Measurements from ENCODE around the gene DSCAM.

The DSCAM gene

DNA sequence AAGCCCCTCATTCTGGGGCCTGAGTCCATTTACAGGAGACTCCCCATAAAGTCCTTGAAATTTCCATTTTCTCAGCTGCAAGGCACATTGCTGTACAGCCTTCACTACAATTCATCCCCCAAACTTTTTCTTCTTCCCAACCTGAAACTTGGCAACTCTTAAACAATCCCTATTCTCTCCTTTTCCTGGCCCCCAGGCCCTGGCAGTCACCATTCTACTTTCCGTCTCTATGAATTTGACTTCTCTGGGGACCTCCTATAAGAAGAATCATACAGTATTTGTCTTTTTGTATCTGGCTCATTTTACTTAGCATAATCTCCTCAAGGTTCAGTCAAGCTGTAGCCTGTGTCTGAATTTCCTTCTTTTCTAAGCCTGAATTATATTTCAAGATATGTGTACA, 646.8 kb downstream of the DSCAM start:
- TF ChIP-seq, protein P1, sequence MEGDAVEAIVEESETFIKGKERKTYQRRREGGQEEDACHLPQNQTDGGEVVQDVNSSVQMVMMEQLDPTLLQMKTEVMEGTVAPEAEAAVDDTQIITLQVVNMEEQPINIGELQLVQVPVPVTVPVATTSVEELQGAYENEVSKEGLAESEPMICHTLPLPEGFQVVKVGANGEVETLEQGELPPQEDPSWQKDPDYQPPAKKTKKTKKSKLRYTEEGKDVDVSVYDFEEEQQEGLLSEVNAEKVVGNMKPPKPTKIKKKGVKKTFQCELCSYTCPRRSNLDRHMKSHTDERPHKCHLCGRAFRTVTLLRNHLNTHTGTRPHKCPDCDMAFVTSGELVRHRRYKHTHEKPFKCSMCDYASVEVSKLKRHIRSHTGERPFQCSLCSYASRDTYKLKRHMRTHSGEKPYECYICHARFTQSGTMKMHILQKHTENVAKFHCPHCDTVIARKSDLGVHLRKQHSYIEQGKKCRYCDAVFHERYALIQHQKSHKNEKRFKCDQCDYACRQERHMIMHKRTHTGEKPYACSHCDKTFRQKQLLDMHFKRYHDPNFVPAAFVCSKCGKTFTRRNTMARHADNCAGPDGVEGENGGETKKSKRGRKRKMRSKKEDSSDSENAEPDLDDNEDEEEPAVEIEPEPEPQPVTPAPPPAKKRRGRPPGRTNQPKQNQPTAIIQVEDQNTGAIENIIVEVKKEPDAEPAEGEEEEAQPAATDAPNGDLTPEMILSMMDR (IDR thresholded peaks at IDR 0.05; ENCODE audit: low read depth, low read length, missing control alignments), result no peak
- DNase-seq (ENCODE audit: extremely low read depth, low read depth), result no peak
- H3K4me3 ChIP-seq (replicated peaks; ENCODE audit: low read depth, low read length), result no peak overlapping the region

DNA sequence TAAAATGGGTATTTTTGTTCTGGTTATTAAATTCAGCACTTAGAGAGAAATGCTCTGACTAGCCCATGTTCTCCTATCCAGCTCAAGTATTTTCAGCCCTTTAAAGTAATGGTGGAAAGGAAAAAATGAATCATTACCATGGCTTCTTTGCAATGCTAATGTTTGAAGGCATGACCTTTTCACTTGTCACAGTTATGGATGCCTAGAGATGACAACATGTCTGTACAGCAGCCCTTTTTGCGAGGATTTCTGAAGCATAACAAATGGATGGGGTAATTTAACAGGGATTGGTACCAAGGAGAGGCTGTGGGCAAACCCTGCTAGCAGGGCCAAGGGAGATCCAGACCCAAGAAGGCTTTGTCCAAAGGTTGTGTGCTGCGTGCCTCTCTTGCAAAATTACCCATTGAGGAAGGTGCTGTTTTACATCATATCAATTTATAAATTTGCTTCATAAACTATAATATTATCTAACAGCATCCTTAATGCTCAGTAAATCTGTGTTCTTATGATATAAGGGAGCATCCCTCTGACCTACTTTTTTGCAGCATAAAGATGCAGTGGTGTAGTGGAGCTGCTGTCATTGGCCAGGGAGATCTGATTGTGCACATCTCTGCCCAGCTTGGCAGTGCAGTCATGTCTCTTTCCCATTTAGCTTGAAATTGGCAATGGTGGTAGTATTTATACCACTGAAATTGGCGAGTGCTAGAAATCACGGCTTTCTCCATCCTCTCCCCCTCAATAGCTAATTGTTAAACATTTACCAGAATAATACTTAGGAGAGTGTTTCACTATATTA, 652.6 kb downstream of the DSCAM start:
- no peak overlapping the region for H3K4me3 ChIP-seq (replicated peaks; ENCODE audit: low read depth, low read length)
- TF ChIP-seq, protein P1 (IDR thresholded peaks at IDR 0.05; ENCODE audit: low read depth, low read length, missing control alignments), result no peak
- no peak for DNase-seq (ENCODE audit: extremely low read depth, low read depth)

DNA sequence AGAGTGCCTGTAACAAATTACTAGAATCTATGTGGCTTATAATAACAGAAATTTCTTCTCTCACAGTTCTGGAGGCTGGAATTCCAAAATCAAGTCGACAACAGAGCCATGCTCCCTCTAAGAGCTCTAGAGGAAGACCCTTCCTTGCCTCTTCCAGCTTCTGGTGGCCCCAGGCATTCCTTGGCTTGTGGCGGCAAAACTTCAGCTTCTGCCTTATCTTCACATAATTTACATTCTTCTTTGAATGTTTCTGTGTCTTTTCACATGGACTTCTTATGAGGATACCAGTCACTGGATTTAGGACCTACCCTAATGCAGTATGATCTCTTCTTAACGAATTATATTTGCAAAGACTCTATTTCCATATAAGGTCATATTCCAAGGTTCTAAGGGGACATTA, 655.3 kb downstream of the DSCAM start:
- no peak for DNase-seq (ENCODE audit: extremely low read depth, low read depth)
- TF ChIP-seq, protein P1 (IDR thresholded peaks at IDR 0.05; ENCODE audit: low read depth, low read length, missing control alignments), result no peak
- no peak overlapping the region for H3K4me3 ChIP-seq (replicated peaks; ENCODE audit: low read depth, low read length)

DNA sequence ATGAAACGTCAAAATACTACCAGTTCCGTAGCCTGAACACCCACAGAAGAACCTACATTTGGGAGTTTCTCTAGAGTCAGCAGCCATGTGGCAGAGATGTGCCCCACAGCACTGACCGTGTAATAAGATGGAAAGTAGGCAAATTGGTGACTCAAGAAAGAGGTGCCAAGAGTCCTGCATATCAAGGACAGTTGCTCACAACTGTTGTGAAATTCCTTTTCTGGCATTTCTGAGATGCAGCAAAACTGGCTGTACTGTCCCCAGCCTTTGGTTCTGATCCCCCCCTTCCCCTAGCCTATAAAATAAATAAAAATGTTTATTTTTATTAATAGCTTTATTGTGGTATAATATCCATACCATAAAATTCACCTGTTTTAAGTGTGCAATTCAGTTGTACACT, 655.8 kb downstream of the DSCAM start:
- TF ChIP-seq, protein P1 (IDR thresholded peaks at IDR 0.05; ENCODE audit: low read depth, low read length, missing control alignments), result no peak
- H3K4me3 ChIP-seq (replicated peaks; ENCODE audit: low read depth, low read length), result no peak overlapping the region
- DNase-seq (ENCODE audit: extremely low read depth, low read depth), result no peak

DNA sequence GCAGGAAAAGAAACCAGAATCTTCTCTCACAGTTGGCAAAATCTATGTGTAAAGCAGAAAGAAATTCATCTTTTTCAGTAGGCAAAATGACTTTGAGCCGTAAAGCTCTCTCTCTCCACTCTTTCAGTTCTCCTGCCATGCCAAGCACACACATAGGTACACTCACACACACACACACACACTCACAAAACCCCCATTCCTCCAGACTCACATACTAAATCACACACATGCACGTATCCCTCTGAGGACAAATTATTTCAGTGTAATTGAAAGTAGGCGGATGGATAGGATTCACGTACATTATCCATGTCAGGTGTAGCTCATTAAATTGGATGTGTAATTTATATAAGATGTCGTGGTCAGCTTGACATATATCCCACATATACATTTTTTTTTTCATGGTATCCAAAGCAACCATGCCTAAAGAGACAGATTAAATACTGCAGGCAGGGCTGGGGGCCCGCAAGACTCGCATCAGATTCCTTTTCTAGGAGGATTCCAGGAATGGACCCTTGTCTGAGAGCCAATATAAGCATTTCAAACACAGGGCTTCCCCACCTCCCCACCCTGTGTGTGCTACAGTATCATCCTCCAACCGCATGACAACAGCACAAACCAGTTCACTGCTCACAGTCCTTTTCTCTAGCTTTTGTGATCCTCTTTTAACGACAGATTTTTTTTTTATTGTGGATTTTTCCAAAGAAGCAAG, 658.9 kb downstream of the DSCAM start:
- no peak overlapping the region for H3K4me3 ChIP-seq (replicated peaks; ENCODE audit: low read depth, low read length)
- TF ChIP-seq, protein P1 (IDR thresholded peaks at IDR 0.05; ENCODE audit: low read depth, low read length, missing control alignments), result no peak
- DNase-seq (ENCODE audit: extremely low read depth, low read depth), result no peak

DNA sequence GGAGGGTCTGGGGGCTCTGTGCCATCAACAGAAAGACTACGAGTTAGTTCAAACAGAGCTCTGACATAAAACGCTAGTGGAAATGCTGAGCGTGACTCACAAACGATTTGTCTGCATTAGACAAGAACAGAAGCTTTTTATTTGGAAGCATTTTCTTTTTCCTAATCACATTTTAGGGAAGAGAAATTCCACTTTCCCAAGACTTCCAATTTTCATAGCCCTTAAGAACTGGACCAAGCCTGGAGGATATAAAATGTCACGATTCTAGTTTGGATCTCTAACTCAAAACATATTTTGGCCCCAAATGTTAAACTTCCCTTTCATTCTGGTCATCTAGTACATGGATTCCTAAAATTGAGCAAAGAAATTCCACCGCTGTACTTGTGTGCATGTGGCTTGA, 659.7 kb downstream of the DSCAM start:
- no peak for DNase-seq (ENCODE audit: extremely low read depth, low read depth)
- H3K4me3 ChIP-seq (replicated peaks; ENCODE audit: low read depth, low read length), result no peak overlapping the region
- TF ChIP-seq, protein P1 (IDR thresholded peaks at IDR 0.05; ENCODE audit: low read depth, low read length, missing control alignments), result no peak
